ENCODE results near the gene DCAF15. TPM values are rescaled to one million over a fixed set of nuclear protein-coding genes. Genes with fewer than 3 reads are reported as not detected.
"Not testable (repeated sequence)": the region's sequence is repeated elsewhere in the genome, so short reads cannot be mapped to it uniquely, and the experiment has no call there.

DCAF15 gene
- total RNA-seq, 4 donors from 2014 or later, result 15.8 to 64.4 (median 31.4) TPM

- H3K27me3 ChIP-seq, result no peaks in the 10 kb centered on the region
- H3K27ac ChIP-seq, result no peak overlapping the region
- H3K4me1 ChIP-seq, result no peaks in the 10 kb centered on the region
- no peak for DNase-seq
- no peak for TF ChIP-seq POLR2A (IDR thresholded peaks at IDR 0.05)
- no peak for TF ChIP-seq CTCF (IDR thresholded peaks at IDR 0.05)
- peaks cover 0 to 88% (median 0%) of the 10 kb centered on the region in 3 donors for H3K36me3 ChIP-seq
- no peak overlapping the region for H3K4me3 ChIP-seq
- H3K9me3 ChIP-seq, result peaks cover 0 to 2% (median 0%) of the 10 kb centered on the region in 4 donors
These were observed 13.8 kb downstream of the DCAF15 start for GRCh38 chr19:13965926-13966683.

DNA sequence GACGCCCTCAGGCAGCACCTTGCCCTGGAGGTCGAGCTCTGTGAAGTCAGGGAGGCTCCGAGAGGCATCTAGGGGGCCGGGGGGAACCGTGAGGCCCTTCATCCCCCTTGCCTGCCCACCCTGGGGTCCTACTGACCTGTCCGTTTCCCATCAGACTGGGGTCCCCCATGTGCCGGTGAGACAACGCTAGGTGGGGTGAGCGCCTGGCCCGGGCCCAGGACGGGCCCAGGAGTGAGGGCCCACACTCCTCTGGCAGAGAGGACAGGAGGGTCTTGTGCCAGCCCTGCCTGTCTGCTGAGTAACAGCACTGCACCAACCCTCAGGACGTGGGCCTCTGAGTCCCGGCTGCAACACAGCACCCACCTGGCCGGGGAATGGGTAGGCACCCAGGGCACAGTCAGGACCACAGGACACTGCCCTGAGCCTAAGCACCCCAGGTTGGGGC, 14.4 kb downstream of the DCAF15 start:
- DNase-seq, result no peak
- Histone ChIP-seq H3K27ac (no peak overlapping the region), H3K4me1 (no peaks in the 10 kb centered on the region), H3K36me3 (peaks cover 0 to 90% (median 0%) of the 10 kb centered on the region in 3 donors), H3K27me3 (no peaks in the 10 kb centered on the region), H3K9me3 (peaks cover 0 to 2% (median 0%) of the 10 kb centered on the region in 4 donors), H3K4me3 (no peak overlapping the region)
- no peak for TF ChIP-seq CTCF (IDR thresholded peaks at IDR 0.05)
- no peak for TF ChIP-seq POLR2A (IDR thresholded peaks at IDR 0.05)

DNA sequence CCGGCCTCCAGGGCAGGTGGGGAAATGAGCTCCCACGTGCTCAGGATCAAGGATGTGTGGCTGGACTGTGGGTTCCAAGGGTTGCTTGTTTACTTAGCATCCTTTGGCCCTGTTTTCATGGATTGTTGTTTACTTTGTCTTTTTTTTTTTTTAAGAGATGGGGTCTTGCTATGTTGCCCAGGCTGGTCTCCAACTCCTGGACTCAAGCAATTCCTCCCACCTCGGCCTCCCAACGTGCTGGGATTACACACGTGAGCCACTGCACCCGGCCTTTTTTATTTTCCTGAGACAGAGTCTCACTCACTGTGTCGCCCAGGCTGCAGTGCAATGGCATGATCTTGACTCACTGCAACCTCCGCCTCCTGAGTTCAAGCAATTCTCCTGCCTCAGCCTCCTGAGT, 14.9 kb downstream of the DCAF15 start:
- not testable (repeated sequence) for H3K9me3 ChIP-seq, H3K27ac ChIP-seq, H3K4me1 ChIP-seq, H3K27me3 ChIP-seq, H3K4me3 ChIP-seq, DNase-seq
- peaks cover 0 to 89% (median 0%) of the 10 kb centered on the region in 3 donors for H3K36me3 ChIP-seq

DNA sequence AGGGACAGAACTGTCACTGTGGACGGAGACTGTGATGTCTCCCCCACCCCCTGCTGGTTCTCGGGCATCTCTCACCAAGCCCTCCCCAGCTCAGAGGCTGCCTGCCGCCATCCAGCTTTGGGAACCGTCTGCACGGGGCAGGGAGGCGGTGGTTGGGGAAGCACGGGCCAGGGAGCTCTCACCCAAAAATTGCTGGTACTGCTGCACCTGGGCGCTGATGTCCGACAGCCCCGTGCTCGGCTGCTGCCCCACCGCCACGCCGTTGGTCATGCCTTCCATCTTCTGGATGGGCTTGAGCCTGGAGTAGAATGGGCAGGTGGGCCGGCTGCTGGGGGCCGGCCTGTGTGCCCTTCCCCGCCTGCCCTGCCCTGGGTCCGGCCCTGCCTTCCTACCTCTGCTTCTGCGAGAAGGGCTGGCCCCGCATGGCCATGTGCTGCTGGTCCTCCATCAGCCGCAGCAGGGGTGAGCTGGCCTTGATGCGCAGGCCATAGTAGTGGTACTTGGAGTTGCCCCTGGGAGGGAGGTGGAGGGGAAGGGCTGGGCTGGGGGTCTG, 16.1 kb downstream of the DCAF15 start:
- Histone ChIP-seq H3K9me3 (peaks cover 0 to 2% (median 0%) of the 10 kb centered on the region in 4 donors), H3K27me3 (no peaks in the 10 kb centered on the region), H3K36me3 (peaks cover 0 to 87% (median 0%) of the 10 kb centered on the region in 3 donors), H3K4me3 (no peak overlapping the region), H3K27ac (no peak overlapping the region), H3K4me1 (no peaks in the 10 kb centered on the region)
- DNase-seq, result no peak
- TF ChIP-seq POLR2A (IDR thresholded peaks at IDR 0.05), result no peak
- TF ChIP-seq CTCF (IDR thresholded peaks at IDR 0.05), result no peak

DNA sequence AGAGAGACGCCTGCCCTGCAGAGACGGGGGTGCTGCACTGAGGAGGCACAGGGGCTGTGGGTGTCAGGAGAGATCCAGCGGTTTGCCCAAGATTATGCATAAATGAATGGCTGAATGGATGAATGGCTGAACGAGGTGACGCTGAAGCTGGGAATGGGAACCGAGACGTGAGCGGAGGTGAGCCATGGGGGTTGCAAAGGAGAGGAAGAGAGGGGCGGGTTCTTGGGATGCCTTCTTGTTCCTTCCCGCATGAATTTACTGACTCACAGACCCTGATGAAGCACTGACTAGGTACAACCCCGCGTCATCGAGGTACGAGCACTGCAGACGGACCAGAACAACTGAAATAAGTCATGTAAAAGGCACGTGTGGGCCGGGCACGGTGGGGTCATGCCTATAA, 16.7 kb downstream of the DCAF15 start:
- Histone ChIP-seq H3K27me3 (no peaks in the 10 kb centered on the region), H3K4me1 (no peaks in the 10 kb centered on the region), H3K9me3 (no peaks in the 10 kb centered on the region), H3K36me3 (peaks cover 0 to 82% (median 0%) of the 10 kb centered on the region in 3 donors), H3K27ac (no peak overlapping the region), H3K4me3 (no peak overlapping the region)
- no peak for TF ChIP-seq CTCF (IDR thresholded peaks at IDR 0.05)
- TF ChIP-seq POLR2A (IDR thresholded peaks at IDR 0.05), result no peak
- DNase-seq, result no peak

- DNase-seq, result no peak
- Histone ChIP-seq H3K36me3 (peaks cover 0 to 78% (median 0%) of the 10 kb centered on the region in 3 donors), H3K27ac (no peak overlapping the region), H3K4me3 (no peak overlapping the region), H3K4me1 (no peaks in the 10 kb centered on the region), H3K27me3 (no peaks in the 10 kb centered on the region), H3K9me3 (no peaks in the 10 kb centered on the region)
- no peak for TF ChIP-seq CTCF (IDR thresholded peaks at IDR 0.05)
- TF ChIP-seq POLR2A (IDR thresholded peaks at IDR 0.05), result no peak
These were observed 17.6 kb downstream of the DCAF15 start for GRCh38 chr19:13969897-13970296.

GRCh38 chr19:13971868-13972267, 19.6 kb downstream of the DCAF15 start:
- H3K4me3 ChIP-seq, H3K27ac ChIP-seq, H3K9me3 ChIP-seq, H3K27me3 ChIP-seq, DNase-seq, H3K4me1 ChIP-seq: not testable (repeated sequence)
- H3K36me3 ChIP-seq, result peaks cover 0 to 71% (median 0%) of the 10 kb centered on the region in 3 donors
